ENCODE data around the gene HOXA9.

HOXA9 gene

DNA sequence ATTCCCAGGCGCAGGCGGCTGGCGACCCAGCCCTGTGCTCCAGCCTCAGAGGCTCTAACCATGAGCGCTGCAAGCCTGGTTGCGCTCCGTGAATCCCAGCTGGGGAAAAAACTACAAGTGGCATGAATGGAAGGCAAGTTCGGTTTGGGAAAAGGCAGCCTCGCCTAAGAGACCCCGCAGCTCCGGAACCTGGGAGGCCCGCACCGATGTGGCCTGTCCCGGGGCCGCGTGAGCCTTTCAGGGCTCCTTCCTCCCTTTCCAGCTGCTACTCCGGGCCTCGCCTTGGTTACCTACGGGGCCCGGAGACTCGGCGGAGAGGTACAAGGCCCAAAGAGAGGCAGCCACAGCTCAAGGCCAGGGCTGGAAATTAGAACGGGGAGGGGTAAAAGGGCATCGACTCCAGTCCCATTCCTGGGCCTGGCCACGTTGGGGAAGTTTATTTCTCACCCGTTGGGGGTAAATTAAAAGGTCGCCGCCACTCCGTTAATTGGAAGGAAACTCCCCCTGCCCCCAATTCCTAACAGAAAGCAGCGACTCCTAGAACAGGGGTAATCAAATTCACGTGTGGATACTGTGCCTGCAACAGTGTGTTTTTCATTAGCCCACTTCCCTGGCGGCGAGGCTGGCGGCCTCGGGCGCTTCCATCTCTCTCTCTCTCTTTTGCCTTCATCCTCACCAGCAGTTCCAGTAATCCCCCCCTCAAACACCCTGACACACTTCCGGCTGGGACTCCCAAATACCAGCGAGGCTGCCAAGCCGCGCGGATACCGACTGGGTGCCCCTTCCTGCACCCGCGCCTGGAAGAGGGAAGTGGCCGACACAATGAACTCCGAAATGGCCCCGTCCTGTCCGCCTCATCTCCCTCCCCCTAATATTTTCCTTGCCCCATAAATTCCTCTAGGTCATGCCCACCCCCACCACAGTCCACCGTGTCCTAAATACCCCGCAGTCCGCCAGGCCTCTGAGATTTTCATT, 1.5 kb upstream of the HOXA9 start:
- FAIRE-seq (no peak), DNase-seq (ENCODE audit: insufficient read length, low spot score) (no peak)

DNA sequence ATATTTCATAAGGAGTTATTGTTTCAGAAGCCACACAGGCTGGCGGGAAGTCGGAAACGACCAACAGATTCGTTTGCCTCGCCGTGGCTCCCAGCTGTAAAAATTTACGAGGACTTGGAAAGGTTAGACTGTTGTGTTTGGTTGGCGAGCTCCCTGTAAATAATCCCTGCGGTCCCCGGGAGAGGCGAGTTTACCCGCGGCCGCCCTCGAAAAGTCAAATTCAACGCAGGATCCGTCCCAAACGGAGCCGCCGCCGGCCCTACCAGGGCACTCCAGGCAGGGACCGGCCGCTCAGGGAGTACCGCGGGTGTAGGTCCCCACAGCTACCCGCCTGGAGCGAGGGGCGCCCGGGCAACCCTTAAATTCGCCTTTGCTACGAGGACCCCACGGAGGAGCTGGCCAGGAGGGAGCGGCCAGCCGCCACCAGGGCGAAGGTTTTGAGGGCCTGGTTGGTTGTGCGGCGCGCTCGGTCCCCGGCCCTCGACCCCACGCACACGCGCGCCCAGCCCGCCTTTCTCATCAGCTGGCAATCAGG, 726 bp upstream of the HOXA9 start:
- FAIRE-seq: no peak
- no peak for DNase-seq (ENCODE audit: insufficient read length, low spot score)

DNA sequence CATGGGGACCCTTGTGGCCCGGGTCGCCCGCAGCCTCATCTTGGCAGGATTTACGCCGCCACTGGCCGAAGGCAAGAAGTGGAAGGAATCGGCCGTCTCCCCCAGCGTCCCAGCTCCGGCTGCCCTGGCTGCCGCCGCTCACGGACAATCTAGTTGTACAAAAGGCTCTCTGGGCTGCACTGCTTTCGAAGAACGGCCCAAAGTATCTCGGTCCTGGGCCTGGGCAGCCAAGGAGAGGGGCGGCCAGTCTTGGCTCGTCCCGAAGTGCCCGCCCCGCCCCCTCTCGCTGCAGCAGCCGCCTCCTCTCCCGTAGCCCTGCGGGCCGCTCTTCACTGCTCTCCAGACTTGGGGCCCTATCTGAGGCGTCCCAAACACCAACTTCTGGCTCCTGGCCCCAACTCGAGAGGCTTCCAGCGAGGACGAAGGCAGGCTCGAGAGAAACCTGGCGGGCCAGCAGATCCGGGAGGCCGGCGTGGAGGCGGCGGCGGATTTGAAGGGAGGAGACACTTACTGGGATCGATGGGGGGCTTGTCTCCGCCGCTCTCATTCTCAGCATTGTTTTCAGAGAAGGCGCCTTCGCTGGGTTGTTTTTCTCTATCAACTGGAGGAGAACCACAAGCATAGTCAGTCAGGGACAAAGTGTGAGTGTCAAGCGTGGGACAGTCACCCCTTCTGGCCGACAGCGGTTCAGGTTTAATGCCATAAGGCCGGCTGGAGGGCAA, 809 bp downstream of the HOXA9 start:
- DNase-seq (ENCODE audit: insufficient read length, low spot score) (no peak), FAIRE-seq (no peak)

DNA sequence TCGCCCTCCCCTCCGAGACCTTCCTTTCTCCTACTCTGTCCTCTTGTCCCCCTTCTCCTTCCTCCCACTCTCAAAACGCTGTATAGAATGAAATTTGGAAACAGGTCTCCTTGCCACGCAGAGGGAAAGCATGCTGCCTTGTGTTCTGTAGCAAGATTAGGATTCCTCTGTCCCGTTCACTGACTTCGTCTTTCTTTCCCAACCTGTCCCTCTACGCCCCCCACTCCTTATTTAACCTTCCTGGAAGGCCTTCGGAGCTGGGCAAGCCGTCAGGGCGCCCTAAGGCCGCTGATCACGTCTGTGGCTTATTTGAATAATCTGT, 1.3 kb downstream of the HOXA9 start:
- no peak for DNase-seq (ENCODE audit: insufficient read length, low spot score)
- no peak for FAIRE-seq

DNA sequence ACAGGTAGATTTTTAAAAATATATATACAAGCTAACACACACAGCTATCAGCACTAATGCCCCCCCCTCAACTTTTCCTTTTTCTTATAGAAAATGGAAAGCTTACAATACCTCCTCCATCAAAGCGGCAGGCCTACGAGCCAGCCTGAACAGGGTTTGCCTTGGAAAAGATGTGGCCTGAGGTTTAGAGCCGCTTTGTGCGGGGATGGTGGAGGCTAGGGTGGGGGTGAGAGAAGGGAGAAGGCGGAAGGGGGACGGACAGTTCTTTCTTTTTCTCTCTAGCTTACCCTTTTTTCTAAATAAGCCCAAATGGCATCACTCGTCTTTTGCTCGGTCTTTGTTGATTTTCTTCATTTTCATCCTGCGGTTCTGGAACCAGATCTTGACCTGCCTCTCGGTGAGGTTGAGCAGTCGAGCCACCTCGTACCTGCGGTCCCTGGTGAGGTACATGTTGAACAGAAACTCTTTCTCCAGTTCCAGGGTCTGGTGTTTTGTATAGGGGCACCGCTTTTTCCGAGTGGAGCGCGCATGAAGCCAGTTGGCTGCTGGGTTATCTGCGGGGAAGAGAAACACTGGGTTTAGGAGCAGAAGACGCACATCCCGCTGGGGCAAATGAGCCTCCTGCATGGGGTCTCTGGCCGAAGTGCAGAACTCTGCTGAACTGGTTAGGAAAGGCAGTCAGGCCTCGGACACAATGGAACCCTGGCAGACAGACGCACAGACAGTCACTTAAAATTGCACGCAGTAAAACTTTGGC, 1.9 kb downstream of the HOXA9 start:
- DNase-seq (ENCODE audit: insufficient read length, low spot score) (no peak), FAIRE-seq (no peak)

DNA sequence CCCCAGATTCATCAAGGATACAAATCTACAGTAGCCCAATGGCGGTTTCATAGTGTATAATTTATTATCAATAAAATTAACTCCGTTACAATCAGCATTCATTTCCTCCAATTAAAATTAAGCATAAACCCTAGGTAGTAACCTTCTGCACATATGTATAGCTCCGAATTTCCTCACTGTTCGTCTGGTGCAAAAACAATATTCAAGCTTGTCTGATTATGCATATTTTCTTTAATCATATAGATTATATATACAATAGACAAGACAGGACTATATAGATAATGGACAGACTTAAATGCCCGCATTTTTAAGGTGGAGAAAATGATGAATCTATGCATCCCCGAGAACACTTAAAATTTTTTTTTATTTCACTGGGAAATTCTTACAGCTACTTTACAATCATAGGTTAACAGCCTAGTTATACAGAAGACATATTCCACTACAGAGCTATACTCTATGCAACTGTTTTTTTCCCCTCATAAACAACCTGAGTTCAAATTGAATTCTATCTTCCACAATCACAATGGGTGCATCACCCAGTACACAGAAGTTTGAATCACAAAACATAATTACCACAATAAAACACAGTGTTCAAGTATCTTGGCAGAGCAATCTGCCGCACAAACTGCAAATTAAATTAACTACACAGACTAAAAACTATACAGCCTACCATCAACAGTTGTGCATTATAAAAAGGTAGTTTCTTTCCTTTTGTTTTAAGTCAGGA, 2.6 kb downstream of the HOXA9 start:
- DNase-seq (ENCODE audit: insufficient read length, low spot score) (no peak), FAIRE-seq (no peak)

DNA sequence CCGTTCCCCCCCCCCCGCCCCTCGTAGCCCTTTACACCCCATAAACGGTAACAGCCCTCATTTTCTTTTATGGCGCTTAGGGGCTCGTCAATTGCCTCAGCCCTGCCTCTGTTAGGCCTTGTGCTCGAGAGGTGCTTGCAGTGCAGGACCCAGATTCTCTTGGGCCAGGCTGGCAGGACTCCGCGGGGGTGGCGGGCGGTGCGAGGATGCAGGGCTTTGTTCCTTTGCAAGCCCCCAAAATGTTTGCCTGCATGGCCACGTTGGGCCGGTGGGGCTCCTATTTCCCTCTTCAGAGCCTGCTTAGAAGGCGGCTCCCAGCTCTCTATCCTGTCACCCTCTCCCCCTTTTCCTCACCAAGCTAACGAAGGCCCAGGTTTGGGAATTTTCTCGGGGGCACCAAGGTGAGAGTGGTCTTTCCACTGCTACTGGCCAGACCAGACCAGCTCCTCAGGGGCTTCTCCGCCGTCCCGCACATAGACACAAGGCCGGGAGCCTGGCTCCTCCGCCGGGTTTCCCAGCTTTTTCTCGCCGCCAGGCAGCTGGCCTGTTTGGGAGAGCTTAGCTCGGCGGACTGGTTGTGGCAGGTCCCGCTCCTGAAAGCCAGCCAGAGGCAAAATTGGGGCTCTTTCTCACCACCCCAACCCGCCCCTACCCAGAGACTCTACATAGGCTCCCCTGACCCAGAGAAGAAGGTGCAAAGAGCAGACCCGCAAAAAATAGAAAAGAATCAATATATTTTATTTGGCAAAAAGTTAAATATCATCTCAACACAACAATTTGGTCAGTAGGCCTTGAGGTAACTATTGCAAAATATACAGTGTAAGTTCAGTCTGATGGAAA, 3.4 kb downstream of the HOXA9 start:
- FAIRE-seq: no peak

DNA sequence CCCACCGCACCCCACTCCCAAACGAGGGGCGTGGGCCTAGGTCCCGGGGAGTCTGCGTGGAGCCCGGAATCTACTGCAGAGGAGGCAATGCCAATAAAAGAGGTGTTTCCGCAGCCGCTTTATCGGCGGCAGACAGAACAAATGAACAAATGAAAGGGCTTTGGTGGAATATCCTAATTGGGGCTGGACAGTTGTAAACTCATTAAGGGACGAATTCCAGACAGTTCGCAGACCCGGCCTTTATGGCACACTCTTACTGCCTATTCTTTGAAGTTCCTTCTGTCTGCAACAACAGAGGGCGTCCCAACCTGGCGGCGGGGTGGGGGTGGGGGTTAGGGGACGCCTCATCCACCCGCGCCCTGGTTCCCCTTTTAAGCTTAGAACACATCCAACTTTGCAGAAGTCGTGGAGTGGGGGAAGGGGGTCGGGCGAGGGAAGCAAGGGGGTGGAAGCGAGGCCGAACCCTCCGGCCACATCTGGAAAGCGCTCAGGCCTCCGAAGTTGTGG, 4.1 kb downstream of the HOXA9 start:
- FAIRE-seq (no peak), DNase-seq (ENCODE audit: insufficient read length, low spot score) (no peak)

More for the DNA sequence above, 3.4 kb downstream of the HOXA9 start:
- no peak for DNase-seq (ENCODE audit: insufficient read length, low spot score)

DNA sequence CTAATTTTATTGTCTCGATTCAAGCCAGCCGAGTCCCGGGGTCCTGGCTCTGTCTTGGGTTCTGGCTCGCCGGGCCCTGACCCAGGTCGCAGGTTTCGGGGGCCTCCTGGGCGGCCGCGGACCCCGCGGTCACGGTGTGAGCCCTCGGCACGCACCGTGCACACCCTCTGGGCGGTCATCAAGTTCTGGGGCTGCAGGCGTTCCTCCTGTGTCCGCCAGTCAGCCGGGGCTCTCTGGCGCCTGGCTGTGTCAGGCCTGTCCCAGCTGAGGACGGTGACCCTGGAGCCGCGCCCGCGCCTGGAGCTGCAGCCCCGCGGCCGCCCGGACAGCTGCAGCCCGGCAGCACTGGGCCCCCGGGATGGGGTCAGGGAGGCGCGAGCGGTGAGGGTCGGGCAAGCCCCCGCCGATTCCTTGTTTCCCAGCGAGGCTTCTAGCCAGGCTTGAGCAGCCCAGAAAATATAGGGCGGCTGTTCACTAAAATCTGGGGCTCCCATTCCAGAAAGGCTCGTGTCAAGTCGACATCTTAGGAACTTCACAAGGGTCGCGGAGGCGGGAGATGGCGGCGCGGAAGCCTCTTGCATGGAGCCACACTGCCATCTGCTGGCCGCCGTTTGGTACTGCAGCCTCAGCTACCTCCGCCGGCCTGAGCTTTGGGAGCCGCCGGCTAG, 4.7 kb downstream of the HOXA9 start:
- FAIRE-seq (peak; percentile 90), DNase-seq (ENCODE audit: insufficient read length, low spot score) (peak; percentile 91)

DNA sequence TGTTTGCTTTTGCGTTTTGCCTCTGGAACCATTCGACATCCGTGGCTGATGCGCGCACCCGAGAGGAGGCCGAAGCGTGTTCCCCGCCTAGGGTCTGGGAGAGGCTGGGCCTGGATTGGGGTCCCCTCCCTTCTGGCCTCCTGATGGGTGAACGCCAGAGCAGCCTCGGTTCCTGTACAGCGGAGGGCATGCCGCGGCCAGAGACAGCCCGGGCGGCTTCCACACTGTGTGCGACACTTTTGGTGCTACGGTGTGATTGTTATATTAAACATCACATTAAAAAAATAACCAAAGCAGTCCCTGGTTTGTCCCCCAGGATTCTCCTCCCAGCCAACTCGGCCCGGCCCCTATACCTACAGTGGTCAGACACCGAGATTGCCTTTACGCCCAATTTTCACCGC, 5.2 kb downstream of the HOXA9 start:
- FAIRE-seq: no peak
- DNase-seq (ENCODE audit: insufficient read length, low spot score): no peak

DNA sequence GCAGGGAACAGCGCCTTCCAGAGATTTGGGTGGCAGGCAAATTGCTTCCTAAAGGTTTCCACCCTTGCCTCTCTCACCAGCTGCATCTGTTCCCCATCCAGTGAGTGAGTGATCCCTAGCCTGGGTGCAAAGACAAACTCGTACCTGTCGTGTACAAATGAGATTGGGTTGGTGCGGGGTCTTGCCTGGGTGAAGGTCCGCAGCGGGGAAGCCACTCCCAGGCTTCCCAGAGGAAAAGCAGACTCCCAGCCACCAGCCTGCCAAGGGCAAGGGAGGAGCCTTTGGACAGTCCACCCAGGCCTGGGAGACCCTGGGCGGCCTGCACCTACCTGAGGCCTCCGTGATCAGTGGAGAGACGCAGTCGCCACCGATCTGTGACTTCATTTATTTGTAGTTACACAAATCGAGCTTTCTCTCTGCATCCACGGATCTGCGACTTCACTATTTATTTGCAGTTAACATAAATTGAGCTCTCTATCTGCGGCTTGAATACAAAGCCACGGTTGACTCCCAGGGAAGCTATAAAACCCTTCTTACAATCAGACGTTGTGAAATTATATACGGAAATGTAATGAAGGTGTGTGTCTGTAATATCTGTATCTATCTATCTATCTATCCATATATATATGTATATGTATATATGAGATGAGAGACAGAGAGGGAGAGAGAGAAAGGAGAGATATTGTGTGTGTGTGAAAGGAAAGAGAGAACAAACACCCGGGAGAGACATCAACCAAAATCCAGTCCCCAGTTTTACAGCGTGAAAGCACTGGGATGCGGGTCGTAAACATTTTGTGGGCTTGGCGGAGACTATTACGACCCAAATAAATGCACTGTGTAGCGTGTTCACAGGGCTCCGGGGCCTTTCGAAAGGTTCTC, 5.8 kb downstream of the HOXA9 start:
- no peak for FAIRE-seq

DNA sequence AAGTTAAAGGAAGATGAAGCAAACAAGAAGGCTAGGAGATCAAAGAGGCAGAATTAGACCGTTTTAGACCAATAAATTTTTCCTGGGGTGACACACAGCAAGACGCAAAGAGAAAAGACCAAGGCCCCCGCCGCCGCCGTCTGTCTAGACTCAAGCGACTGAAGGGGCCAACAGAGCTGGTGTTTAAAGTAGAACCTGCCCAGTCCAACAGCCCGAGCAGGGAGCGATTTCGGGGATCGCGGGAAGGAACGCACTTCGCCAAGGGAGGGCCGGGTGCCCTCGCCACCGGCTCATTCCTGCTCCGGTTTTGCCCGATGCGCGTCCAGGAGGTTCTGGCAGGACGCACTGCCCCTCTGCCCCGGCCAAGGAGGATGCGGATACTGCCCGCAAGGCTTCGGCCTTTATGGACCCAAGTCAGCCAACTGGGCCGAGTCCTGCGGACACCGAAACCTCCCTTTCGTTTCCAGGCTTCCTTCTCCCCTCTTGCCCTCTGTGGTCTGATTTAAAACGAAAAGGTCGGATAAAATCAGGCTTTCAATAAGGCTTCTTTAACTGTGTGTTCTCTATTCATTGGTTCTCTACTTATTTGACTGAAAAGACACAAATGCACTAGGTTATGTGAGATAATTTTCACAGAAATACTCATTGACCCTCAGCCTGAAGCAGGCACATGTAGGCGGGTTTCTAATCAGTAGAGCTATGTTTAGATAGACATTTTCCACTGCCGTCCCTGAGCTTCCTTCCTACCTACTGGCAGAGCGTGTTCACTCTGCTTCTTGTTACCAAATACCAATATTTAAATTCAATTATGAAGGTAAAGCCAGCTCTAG, 6.7 kb downstream of the HOXA9 start:
- DNase-seq (ENCODE audit: insufficient read length, low spot score): no peak
- no peak for FAIRE-seq

More for the DNA sequence above, 5.8 kb downstream of the HOXA9 start:
- DNase-seq (ENCODE audit: insufficient read length, low spot score): no peak

DNA sequence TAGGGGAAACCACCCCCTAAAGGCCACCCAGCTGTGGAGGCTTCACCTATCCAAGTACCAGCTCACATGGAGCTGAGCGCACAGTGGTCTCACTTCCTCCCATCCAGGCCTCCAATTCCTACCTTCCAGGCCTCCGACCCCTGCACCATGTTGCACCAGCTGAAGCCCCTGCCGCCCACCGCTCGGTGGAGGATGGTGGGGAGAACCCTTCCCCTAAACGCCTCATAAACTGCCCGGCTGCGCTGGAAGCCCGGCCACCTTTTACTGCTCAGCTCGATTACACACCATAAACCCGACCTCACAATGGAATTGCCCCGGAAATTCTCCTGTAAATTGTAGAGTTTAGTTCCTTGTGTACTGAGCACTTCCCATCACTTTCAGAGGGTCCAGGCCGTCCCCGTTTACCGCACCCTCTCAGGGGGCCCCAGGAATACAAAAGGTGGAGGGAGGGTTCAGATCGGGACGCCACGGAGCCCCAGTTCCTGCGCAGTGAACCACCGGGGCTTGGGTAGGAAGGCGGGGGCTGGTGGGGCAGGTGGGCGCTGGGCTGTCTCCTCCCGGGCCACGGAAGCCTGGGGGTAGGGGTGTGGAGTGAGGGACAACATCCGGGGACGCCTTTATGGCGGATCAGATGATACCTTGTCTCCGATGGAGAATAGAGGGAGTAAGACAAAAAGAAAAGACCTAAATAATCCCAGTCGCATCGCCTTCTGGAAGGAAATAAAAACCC, 7.5 kb downstream of the HOXA9 start:
- FAIRE-seq (no peak), DNase-seq (ENCODE audit: insufficient read length, low spot score) (no peak)

DNA sequence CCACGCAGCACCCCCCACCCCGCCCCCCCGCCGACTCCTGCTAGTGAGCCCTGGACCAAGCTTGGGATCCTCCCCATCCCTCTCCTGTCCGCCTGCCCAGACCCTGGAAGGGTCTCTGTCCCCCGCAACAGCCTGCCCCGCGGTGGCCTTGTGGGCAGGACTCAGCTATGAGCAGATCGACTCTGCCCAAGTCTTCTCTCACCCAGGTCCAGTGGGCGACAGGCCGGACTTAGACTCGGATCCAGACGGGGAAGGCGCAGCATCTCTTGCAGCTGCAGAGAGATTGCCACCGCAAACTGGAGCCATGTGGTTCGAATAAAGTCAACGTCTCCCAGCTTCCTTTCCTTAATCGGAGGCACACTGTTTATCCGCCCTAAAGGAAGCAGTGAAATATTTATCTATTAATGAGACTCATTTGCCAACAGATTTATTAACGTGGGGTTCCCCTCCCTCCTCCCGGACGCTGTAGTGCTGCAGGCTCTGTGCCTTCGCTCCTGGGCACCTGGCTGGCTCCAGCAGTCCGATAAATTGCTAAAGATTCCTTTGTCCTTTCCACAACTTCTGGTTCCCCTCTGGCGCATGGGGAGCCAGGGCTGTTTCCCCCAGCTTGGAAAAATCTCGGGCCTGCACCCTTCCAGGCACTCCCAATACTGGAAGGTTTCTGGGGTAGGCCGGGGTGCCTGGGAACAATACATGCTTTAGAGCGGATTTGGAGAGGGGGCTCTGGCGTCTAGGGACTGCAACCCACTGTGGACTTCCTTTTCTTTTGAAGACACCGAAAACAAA, 8.2 kb downstream of the HOXA9 start:
- no peak for FAIRE-seq

DNA sequence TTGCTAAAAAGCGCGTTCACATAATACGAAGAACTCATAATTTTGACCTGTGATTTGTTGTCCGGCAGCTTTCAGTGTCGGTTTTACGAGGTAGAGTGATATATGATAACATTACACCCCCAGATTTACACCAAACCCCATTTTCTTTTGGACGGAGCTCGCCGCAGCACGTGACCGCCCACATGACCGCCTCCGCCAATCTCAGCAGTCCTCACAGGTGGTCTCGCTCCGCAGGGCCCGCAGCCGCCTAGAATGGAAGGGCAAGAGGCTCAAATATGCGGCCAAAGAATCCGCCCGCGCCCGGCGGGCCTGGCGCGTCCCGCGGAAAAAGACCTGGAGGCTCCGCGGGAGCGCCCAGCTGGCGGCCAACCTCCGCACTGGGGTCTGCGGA, 8.8 kb downstream of the HOXA9 start, which contains the start of gene HOXA7:
HOXA7 (minus strand) TSS at position 168 of the 391 bp plus-strand sequence; CDS start at position 38, 130 bp downstream.
- DNase-seq (ENCODE audit: insufficient read length, low spot score): no peak
- FAIRE-seq: no peak

More for the DNA sequence above, 8.2 kb downstream of the HOXA9 start:
- no peak for DNase-seq (ENCODE audit: insufficient read length, low spot score)

All from GM19239 (cell line).